Trophoblast cell (in vitro differentiated cells and primary cell): ENCODE results near the gene PHLDA3.
A peak's percentile ranks its signal among the peaks of the same experiment; 100 is the strongest.

Source experiments
- DNase-seq, 2 donors: peaks; one replicate each; pipeline ENCODE4 v3.0.0-alpha.2; 2016
- H2AFZ ChIP-seq: 2 replicates; pipeline ENCODE4 v1.6.1; 2013; ENCODE audit warnings: low read length, moderate library complexity, mild to moderate bottlenecking; ENCODE audit not compliant: insufficient read depth, poor library complexity
- H2AK5ac ChIP-seq: 2 replicates; pipeline ENCODE4 v1.6.1; 2013; ENCODE audit warnings: mild to moderate bottlenecking, low read length
- H2BK120ac ChIP-seq: 2 replicates; pipeline ENCODE4 v1.6.1; 2013; ENCODE audit warnings: low read length, mild to moderate bottlenecking, moderate library complexity; ENCODE audit not compliant: insufficient read depth, poor library complexity
- H2BK12ac ChIP-seq: 2 replicates; pipeline ENCODE4 v1.6.1; 2013; ENCODE audit warnings: mild to moderate bottlenecking, low read length, moderate library complexity
- H2BK5ac ChIP-seq: 2 replicates; pipeline ENCODE4 v1.6.1; 2013; ENCODE audit warnings: low read length, low read depth, moderate library complexity, mild to moderate bottlenecking; ENCODE audit not compliant: poor library complexity
- H3K14ac ChIP-seq: 2 replicates; pipeline ENCODE4 v1.6.1; 2013; ENCODE audit warnings: mild to moderate bottlenecking, low read length
- H3K18ac ChIP-seq: 2 replicates; pipeline ENCODE4 v1.6.1; 2013; ENCODE audit warnings: mild to moderate bottlenecking, low read length
- H3K23ac ChIP-seq: 2 replicates; pipeline ENCODE4 v1.6.1; 2013; ENCODE audit warnings: low read length
- H3K27ac ChIP-seq: 2 replicates; pipeline ENCODE4 v1.5.1; 2013; ENCODE audit warnings: low read depth, mild to moderate bottlenecking, inconsistent platforms, low read length, moderate library complexity
- H3K27me3 ChIP-seq: 2 replicates; pipeline ENCODE4 v1.6.1; 2013; ENCODE audit warnings: inconsistent platforms, mild to moderate bottlenecking, low read length, moderate library complexity; ENCODE audit not compliant: insufficient read depth
- H3K36me3 ChIP-seq, 2 experiments: 1 replicate in 1 of 2; 2 replicates in 1 of 2; pipeline ENCODE4 v1.6.1; 2013; ENCODE audit warnings: low read length in 2 of 2, mild to moderate bottlenecking in 2 of 2, moderate library complexity in 1 of 2; ENCODE audit not compliant: insufficient read depth in 2 of 2, control insufficient read depth in 1 of 2
- H3K4ac ChIP-seq: 2 replicates; pipeline ENCODE4 v1.6.1; 2013; ENCODE audit warnings: low read depth, mild to moderate bottlenecking, low read length, moderate library complexity
- H3K4me1 ChIP-seq, 2 experiments: 1 replicate in 1 of 2; 2 replicates in 1 of 2; pipeline ENCODE4 v1.6.1; 2013; ENCODE audit warnings: low read length in 2 of 2, mild to moderate bottlenecking in 2 of 2, moderate library complexity in 1 of 2; ENCODE audit not compliant: insufficient read depth in 2 of 2, control insufficient read depth in 1 of 2
- H3K4me2 ChIP-seq: 2 replicates; pipeline ENCODE4 v1.6.1; 2013; ENCODE audit warnings: inconsistent platforms, mild to moderate bottlenecking, low read length, moderate library complexity
- H3K4me3 ChIP-seq: 2 replicates; pipeline ENCODE4 v1.5.1; 2013; ENCODE audit warnings: mild to moderate bottlenecking, low read depth, low read length, inconsistent platforms
- H3K79me1 ChIP-seq: one replicate; pipeline ENCODE4 v1.6.1; 2013; ENCODE audit warnings: low read length
- H3K79me2 ChIP-seq: 2 replicates; pipeline ENCODE4 v1.6.1; 2013; ENCODE audit warnings: low read length, mild to moderate bottlenecking; ENCODE audit not compliant: control insufficient read depth, insufficient read depth, poor library complexity
- H3K9ac ChIP-seq: 2 replicates; pipeline ENCODE4 v1.6.1; 2013; ENCODE audit warnings: mild to moderate bottlenecking, low read length
- H3K9me3 ChIP-seq: 2 replicates; pipeline ENCODE4 v1.6.1; 2013; ENCODE audit warnings: low read depth, mild to moderate bottlenecking, control low read depth, inconsistent platforms, low read length; ENCODE audit not compliant: insufficient read depth
- H4K12ac ChIP-seq: 2 replicates; pipeline ENCODE4 v1.6.1; 2013; ENCODE audit warnings: low read depth, mild to moderate bottlenecking, low read length, moderate library complexity
- H4K8ac ChIP-seq: 2 replicates; pipeline ENCODE4 v1.6.1; 2013; ENCODE audit warnings: low read depth, mild to moderate bottlenecking, low read length, moderate library complexity
- H4K91ac ChIP-seq: one replicate; pipeline ENCODE4 v1.6.1; 2013; ENCODE audit warnings: low read depth, mild to moderate bottlenecking, low read length, moderate library complexity
- WGBS: extraction: QIAGEN DNeasy Blood & Tissue Kit; methylation state at CpG from one replicate; pipeline ENCODE4 v1.1.7; 2013; ENCODE audit warnings: missing lambda C conversion rate; ENCODE audit not compliant: insufficient read length, insufficient coverage; ENCODE audit errors: extremely low coverage; 5-methylcytosine and 5-hydroxymethylcytosine counted together

Gene PHLDA3

DNA sequence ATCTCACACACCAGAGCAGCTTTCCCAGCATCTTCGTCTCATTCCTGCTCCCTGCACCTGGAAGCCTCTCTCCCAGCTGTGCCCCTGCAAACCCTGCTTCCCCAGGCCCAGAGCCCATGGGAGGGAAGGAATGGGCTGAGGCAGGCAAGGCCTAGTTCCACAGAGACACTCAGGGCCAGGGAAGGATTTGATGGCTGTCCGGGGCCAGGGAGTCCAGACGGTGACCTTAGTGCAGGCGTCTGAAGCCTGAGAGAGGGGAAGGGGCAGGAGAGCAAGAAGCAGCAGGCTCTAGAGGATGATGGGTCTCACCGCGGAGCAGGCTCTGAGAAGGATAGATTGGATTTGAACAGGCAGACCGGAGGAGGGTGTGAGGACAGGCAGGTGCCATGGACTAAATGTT, 25.2 kb downstream of the PHLDA3 start:
- H3K4me3 ChIP-seq = no peak overlapping the region
- H3K23ac ChIP-seq = no peak overlapping the region
- no CpG with 5 or more reads among the region's 7 CpGs for WGBS
- no peaks in the 10 kb centered on the region for H3K27me3 ChIP-seq
- H3K4ac ChIP-seq = no peak overlapping the region
- no peak overlapping the region for H3K14ac ChIP-seq
- no peak overlapping the region for H2BK5ac ChIP-seq
- no peak overlapping the region for H4K12ac ChIP-seq
- peaks cover 5 to 12% of the 10 kb centered on the region in 2 experiments for H3K4me1 ChIP-seq
- H3K27ac ChIP-seq = no peak overlapping the region
- H3K79me2 ChIP-seq = no peaks in the 10 kb centered on the region
- no peaks in the 10 kb centered on the region for H3K79me1 ChIP-seq
- H2BK12ac ChIP-seq = no peak overlapping the region
- no peak overlapping the region for H2AFZ ChIP-seq
- H3K36me3 ChIP-seq = no peaks in the 10 kb centered on the region
- DNase-seq = no peak
- no peak overlapping the region for H3K18ac ChIP-seq
- H4K8ac ChIP-seq = no peak overlapping the region
- H3K9me3 ChIP-seq = no peaks in the 10 kb centered on the region
- H3K9ac ChIP-seq = no peak overlapping the region
- H2AK5ac ChIP-seq = no peak overlapping the region
- H4K91ac ChIP-seq = no peak overlapping the region
- no peak overlapping the region for H2BK120ac ChIP-seq
- H3K4me2 ChIP-seq = no peak overlapping the region

DNA sequence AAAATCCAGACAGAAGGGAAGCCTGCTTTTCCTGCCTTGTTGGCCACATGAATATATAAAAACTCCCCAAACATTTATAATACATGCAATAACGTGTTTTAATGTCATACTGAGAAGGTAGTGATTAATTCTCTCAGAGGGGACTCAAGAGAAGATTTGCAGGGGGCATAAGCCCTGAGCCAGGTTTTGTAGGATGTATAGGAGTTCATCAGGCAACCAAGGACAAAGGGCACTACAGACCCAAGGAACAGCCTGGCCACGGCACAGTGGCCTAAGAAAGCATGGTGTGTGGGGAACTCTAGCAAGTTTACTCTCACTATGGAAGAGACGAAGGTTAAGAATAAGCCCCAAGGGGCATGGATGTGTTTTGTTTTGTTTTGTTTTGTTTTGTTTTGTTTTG, 32.0 kb downstream of the PHLDA3 start:
- no peak overlapping the region for H2AK5ac ChIP-seq
- no CpG with 5 or more reads among the region's 3 CpGs for WGBS
- H3K23ac ChIP-seq = no peak overlapping the region
- H4K91ac ChIP-seq = no peak overlapping the region
- H3K18ac ChIP-seq = no peak overlapping the region
- H2BK12ac ChIP-seq = no peak overlapping the region
- no peak overlapping the region for H4K12ac ChIP-seq
- no peak overlapping the region for H3K27ac ChIP-seq
- no peak overlapping the region for H2AFZ ChIP-seq
- H4K8ac ChIP-seq = no peak overlapping the region
- H3K36me3 ChIP-seq = no peaks in the 10 kb centered on the region
- no peak overlapping the region for H2BK5ac ChIP-seq
- no peaks in the 10 kb centered on the region for H3K79me2 ChIP-seq
- no peaks in the 10 kb centered on the region for H3K27me3 ChIP-seq
- no peak overlapping the region for H2BK120ac ChIP-seq
- H3K9me3 ChIP-seq = no peaks in the 10 kb centered on the region
- no peak overlapping the region for H3K9ac ChIP-seq
- H3K4me3 ChIP-seq = no peak overlapping the region
- H3K79me1 ChIP-seq = no peaks in the 10 kb centered on the region
- H3K4me1 ChIP-seq = no peaks in the 10 kb centered on the region
- H3K14ac ChIP-seq = no peak overlapping the region
- H3K4ac ChIP-seq = no peak overlapping the region
- H3K4me2 ChIP-seq = no peak overlapping the region
- DNase-seq = no peak

DNA sequence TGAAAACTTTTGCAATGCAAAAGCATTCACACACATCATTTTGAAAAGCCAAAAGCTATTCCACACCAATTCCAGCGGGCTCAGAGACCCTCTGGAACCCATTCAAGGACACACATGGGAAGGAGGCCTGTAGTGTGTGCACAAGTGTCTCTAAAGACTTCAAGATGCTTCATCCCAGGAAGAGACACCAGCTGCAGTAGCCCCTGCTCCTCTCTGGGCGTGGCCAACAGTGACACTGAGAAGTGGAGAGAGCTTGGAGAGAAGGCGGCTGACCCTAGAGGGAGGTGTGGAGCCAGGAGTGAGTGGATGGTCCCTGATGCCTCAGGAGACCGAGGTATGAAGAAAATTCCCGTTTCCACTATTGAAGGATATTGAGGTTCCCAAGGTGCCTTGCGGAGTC, 32.6 kb downstream of the PHLDA3 start:
- WGBS = no CpG with 5 or more reads among the region's 6 CpGs
- H3K27ac ChIP-seq = no peak overlapping the region
- DNase-seq = peak; percentile 29 to 60
- H2BK5ac ChIP-seq = no peak overlapping the region
- no peaks in the 10 kb centered on the region for H3K79me1 ChIP-seq
- no peak overlapping the region for H2AFZ ChIP-seq
- no peaks in the 10 kb centered on the region for H3K36me3 ChIP-seq
- H2BK12ac ChIP-seq = no peak overlapping the region
- H3K4ac ChIP-seq = no peak overlapping the region
- no peak overlapping the region for H3K23ac ChIP-seq
- H3K14ac ChIP-seq = no peak overlapping the region
- H2BK120ac ChIP-seq = no peak overlapping the region
- H4K91ac ChIP-seq = no peak overlapping the region
- H3K9me3 ChIP-seq = no peaks in the 10 kb centered on the region
- H2AK5ac ChIP-seq = no peak overlapping the region
- H4K8ac ChIP-seq = no peak overlapping the region
- no peak overlapping the region for H3K18ac ChIP-seq
- H3K79me2 ChIP-seq = no peaks in the 10 kb centered on the region
- H3K4me2 ChIP-seq = no peak overlapping the region
- H4K12ac ChIP-seq = no peak overlapping the region
- H3K27me3 ChIP-seq = no peaks in the 10 kb centered on the region
- H3K4me1 ChIP-seq = no peaks in the 10 kb centered on the region
- no peak overlapping the region for H3K9ac ChIP-seq
- no peak overlapping the region for H3K4me3 ChIP-seq

DNA sequence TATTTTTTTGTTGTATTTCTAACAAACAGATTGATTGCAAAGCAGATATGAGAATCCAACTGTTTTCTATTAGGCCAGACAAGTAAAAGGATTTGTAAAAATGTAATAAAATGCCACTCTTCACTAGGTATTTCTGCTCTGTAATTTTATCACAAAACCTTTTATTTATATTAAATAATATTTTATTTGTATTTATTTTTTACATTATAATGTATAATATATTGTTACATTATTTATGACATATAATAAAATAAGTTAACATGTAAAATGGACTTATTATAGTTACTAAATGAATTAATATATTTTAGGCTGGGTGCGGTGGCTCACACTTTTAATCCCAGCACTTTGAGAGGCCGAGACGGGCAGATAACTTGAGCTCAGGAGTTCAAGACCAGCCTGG, 34.7 kb downstream of the PHLDA3 start:
- no CpG with 5 or more reads among the region's 3 CpGs for WGBS
- no peak overlapping the region for H2BK120ac ChIP-seq
- no peaks in the 10 kb centered on the region for H3K79me1 ChIP-seq
- H3K4me3 ChIP-seq = no peak overlapping the region
- H2AFZ ChIP-seq = no peak overlapping the region
- H3K9ac ChIP-seq = no peak overlapping the region
- no peaks in the 10 kb centered on the region for H3K79me2 ChIP-seq
- no peak for DNase-seq
- H3K4me2 ChIP-seq = no peak overlapping the region
- no peak overlapping the region for H2AK5ac ChIP-seq
- H3K27me3 ChIP-seq = no peaks in the 10 kb centered on the region
- no peak overlapping the region for H3K14ac ChIP-seq
- H3K36me3 ChIP-seq = no peaks in the 10 kb centered on the region
- H4K91ac ChIP-seq = no peak overlapping the region
- H3K9me3 ChIP-seq = no peaks in the 10 kb centered on the region
- no peak overlapping the region for H4K12ac ChIP-seq
- no peaks in the 10 kb centered on the region for H3K4me1 ChIP-seq
- H3K23ac ChIP-seq = no peak overlapping the region
- no peak overlapping the region for H2BK12ac ChIP-seq
- no peak overlapping the region for H3K27ac ChIP-seq
- H3K4ac ChIP-seq = no peak overlapping the region
- no peak overlapping the region for H4K8ac ChIP-seq
- H2BK5ac ChIP-seq = no peak overlapping the region
- no peak overlapping the region for H3K18ac ChIP-seq
